Caco-2 (cell line): Measurements from ENCODE around the gene EYA3. TPM values are rescaled to one million over a fixed set of nuclear protein-coding genes. Genes with fewer than 3 reads are reported as not detected.

Experiments used
- BruUV-seq: library from RNA; stranded (reverse); fragments of 400-500 nt; replicated peaks from 2 replicates; lab custom pipeline; 2021; lab: Mats Ljungman, UMichigan
- CTCF ChIA-PET: fragments of 300-600 bp; sonication (Branson Sonifier 250); formaldehyde crosslinking; loops from one replicate; lab custom pipeline; 2022; ENCODE audit warnings: antibody characterized with exemption; lab: Charles Lee
- POLR2A ChIA-PET: fragments of 300-600 bp; sonication (Branson Sonifier 250); formaldehyde crosslinking; loops from one replicate; lab custom pipeline; 2022; ENCODE audit warnings: antibody characterized with exemption; lab: Charles Lee
- DNase-seq, 2 experiments: peaks; one replicate each; pipeline versions ENCODE4 v3.0.0 to v3.0.0-alpha.2; 2020 to 2022
- H3K27me3 ChIP-seq: replicated peaks from 2 replicates; pipeline ENCODE4 v1.6.0; 2011; ENCODE audit warnings: low read length; ENCODE audit not compliant: control insufficient read depth, insufficient read depth
- H3K36me3 ChIP-seq: 2 replicates; pipeline ENCODE4 v1.5.1; 2011; ENCODE audit warnings: low read length; ENCODE audit not compliant: control insufficient read depth, insufficient read depth
- H3K4me1 ChIP-seq: fragments of 250-450 bp; sonication (Bioruptor Pico); 2 replicates; pipeline ENCODE4 v1.5.1; 2020; ENCODE audit warnings: mild to moderate bottlenecking
- H3K4me3 ChIP-seq: 2 replicates; pipeline ENCODE4 v1.5.1; 2011; ENCODE audit warnings: low read depth, mild to moderate bottlenecking, control low read depth, low read length
- H3K9me3 ChIP-seq: fragments of 250-450 bp; sonication (Bioruptor Pico); 2 replicates; pipeline ENCODE4 v1.5.1; 2020; ENCODE audit warnings: mild to moderate bottlenecking, moderate library complexity
- H3K27ac Mint-ChIP-seq: one replicate; pipeline ENCODE4 v1.8.0; 2022; ENCODE audit warnings: mixed read lengths; ENCODE audit not compliant: unreplicated experiment
- H3K27me3 Mint-ChIP-seq: one replicate; pipeline ENCODE4 v1.8.0; 2022; ENCODE audit warnings: mixed read lengths; ENCODE audit not compliant: insufficient read depth, unreplicated experiment
- H3K36me3 Mint-ChIP-seq: one replicate; pipeline ENCODE4 v1.8.0; 2022; ENCODE audit warnings: mild to moderate bottlenecking, mixed read lengths; ENCODE audit not compliant: insufficient read depth, unreplicated experiment
- H3K4me1 Mint-ChIP-seq: one replicate; pipeline ENCODE4 v1.8.0; 2022; ENCODE audit warnings: low read depth, mixed read lengths; ENCODE audit not compliant: unreplicated experiment
- H3K4me3 Mint-ChIP-seq: one replicate; pipeline ENCODE4 v1.8.0; 2022; ENCODE audit warnings: mild to moderate bottlenecking, moderate library complexity, mixed read lengths; ENCODE audit not compliant: unreplicated experiment
- H3K9me3 Mint-ChIP-seq: one replicate; pipeline ENCODE4 v1.8.0; 2022; ENCODE audit warnings: mixed read lengths; ENCODE audit not compliant: unreplicated experiment
- intact Hi-C: fragments of 100-400 bp; cut with micrococcal nuclease; formaldehyde crosslinking; loops from one replicate; pipeline ENCODE4 v1.10.0; 2022; ENCODE audit not compliant: unreplicated experiment
- total RNA-seq: library from RNA; stranded (reverse); gene quantifications from 2 replicates; pipeline ENCODE4 v1.2.3, GENCODE V29; 2022
- TF ChIP-seq, protein P1 (sequence below), 2 experiments: fragments of 200-600 bp in 1 of 2; IDR thresholded peaks; 1 replicate in 1 of 2; 2 replicates in 1 of 2; pipeline versions ENCODE4 v1.5.1 to v1.8.0; 2011 to 2022; ENCODE audit warnings: antibody characterized with exemption in 1 of 2, control low read depth in 1 of 2, inconsistent platforms in 1 of 2, low read depth in 1 of 2, low read length in 1 of 2, mild to moderate bottlenecking in 1 of 2, moderate library complexity in 1 of 2; ENCODE audit not compliant: insufficient read depth in 1 of 2, severe bottlenecking in 1 of 2, unreplicated experiment in 1 of 2

Gene EYA3
- total RNA-seq, 1 experiment from 2014 or later = 9.9 TPM

DNA sequence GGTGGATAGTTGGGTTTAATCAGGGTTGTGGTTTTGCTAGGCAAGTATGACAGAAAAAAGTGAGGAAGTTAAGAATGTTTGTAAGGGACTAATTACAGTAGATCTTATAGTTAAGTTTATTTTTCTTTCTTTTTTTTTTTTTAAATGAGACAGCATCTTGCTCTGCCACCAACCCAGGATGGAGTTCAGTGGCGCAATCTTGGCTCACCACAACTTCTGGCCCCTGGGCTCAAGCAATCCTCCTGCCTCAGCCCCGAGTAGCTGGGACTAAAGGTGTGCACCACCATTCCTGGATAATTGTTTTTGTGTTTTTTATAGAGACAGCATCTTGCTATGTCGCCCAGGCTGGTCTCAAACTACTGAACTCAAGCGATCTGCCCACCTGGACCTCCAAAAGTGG, 41.7 kb downstream of the EYA3 start:
- Mint-ChIP-seq H3K9me3 (no peaks in the 10 kb centered on the region), H3K4me3 (no peak overlapping the region), H3K36me3 (peaks cover 6% of the 10 kb centered on the region), H3K4me1 (peaks cover 6% of the 10 kb centered on the region), H3K27me3 (no peaks in the 10 kb centered on the region), H3K27ac (no peak overlapping the region)
- Histone ChIP-seq H3K27me3 (no peaks in the 10 kb centered on the region), H3K4me3 (no peak overlapping the region), H3K9me3 (no peaks in the 10 kb centered on the region), H3K4me1 (no peaks in the 10 kb centered on the region), H3K36me3 (no peaks in the 10 kb centered on the region)
- intact Hi-C loops = no loop called here
- BruUV-seq = no TSS peak
- DNase-seq = no peak
- ChIA-PET CTCF (no interaction called here), POLR2A (no interaction called here)
- TF ChIP-seq, protein P1, sequence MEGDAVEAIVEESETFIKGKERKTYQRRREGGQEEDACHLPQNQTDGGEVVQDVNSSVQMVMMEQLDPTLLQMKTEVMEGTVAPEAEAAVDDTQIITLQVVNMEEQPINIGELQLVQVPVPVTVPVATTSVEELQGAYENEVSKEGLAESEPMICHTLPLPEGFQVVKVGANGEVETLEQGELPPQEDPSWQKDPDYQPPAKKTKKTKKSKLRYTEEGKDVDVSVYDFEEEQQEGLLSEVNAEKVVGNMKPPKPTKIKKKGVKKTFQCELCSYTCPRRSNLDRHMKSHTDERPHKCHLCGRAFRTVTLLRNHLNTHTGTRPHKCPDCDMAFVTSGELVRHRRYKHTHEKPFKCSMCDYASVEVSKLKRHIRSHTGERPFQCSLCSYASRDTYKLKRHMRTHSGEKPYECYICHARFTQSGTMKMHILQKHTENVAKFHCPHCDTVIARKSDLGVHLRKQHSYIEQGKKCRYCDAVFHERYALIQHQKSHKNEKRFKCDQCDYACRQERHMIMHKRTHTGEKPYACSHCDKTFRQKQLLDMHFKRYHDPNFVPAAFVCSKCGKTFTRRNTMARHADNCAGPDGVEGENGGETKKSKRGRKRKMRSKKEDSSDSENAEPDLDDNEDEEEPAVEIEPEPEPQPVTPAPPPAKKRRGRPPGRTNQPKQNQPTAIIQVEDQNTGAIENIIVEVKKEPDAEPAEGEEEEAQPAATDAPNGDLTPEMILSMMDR (IDR thresholded peaks at IDR 0.05; ENCODE audit: insufficient read depth in 1 of 2, low read depth in 1 of 2, low read length in 1 of 2, severe bottlenecking in 1 of 2, unreplicated experiment in 1 of 2) = no peak

DNA sequence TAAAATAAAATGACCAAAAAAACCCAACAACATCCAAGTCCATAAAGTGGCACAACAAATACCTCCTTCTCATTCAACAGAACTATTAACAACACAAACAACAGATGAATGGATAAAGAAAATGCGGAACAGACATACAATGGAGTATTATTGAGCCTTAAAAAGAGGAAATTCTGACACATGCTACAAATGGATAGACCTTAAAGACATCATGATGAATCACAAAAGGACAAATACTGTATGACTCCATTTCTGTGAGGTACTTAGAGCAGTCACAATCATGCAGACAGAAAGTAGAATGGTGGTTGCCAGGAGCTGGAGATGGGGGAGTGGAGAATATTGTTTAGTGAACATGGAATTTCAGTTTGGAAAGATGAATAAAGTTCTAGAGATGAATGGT, 42.6 kb downstream of the EYA3 start:
- no peaks in the 10 kb centered on the region for H3K27me3 Mint-ChIP-seq

DNA sequence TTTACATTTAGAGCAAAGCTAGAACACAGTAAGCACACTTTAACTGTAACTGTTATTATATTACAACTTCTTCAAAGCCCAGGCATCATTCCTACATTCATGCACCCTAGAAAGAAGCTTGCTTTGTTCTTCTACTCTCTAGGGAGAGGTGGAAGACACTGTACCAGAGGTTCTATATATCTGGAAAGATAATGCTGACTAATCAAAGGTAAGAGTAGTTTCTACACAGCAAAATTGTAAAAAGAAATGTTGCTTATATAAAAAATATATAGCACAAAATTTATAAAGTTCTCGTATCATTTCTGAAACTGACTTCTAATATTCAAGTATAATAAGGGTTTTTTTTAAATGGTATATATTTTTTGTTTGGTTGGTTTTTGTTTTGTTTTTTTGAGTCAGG, 44.0 kb downstream of the EYA3 start:
- H3K27me3 Mint-ChIP-seq = no peaks in the 10 kb centered on the region
- no TSS peak for BruUV-seq
- TF ChIP-seq, protein P1 (IDR thresholded peaks at IDR 0.05; ENCODE audit: insufficient read depth in 1 of 2, low read depth in 1 of 2, low read length in 1 of 2, severe bottlenecking in 1 of 2, unreplicated experiment in 1 of 2) = no peak
- Histone ChIP-seq H3K36me3 (no peaks in the 10 kb centered on the region), H3K9me3 (no peaks in the 10 kb centered on the region), H3K4me1 (no peaks in the 10 kb centered on the region), H3K4me3 (no peak overlapping the region), H3K27me3 (no peaks in the 10 kb centered on the region)
- intact Hi-C loops = no loop called here
- ChIA-PET POLR2A (no interaction called here), CTCF (no interaction called here)
- no peak for DNase-seq
- no peaks in the 10 kb centered on the region for H3K9me3 Mint-ChIP-seq
- peaks cover 6% of the 10 kb centered on the region for H3K4me1 Mint-ChIP-seq
- no peak overlapping the region for H3K4me3 Mint-ChIP-seq
- no peaks in the 10 kb centered on the region for H3K36me3 Mint-ChIP-seq
- no peak overlapping the region for H3K27ac Mint-ChIP-seq

More for the DNA sequence above, 42.6 kb downstream of the EYA3 start:
- no peak for DNase-seq
- intact Hi-C loops = no loop called here
- H3K4me1 Mint-ChIP-seq = peaks cover 6% of the 10 kb centered on the region
- H3K4me3 Mint-ChIP-seq = no peak overlapping the region
- no peaks in the 10 kb centered on the region for H3K9me3 Mint-ChIP-seq
- H3K27ac Mint-ChIP-seq = no peak overlapping the region
- Histone ChIP-seq H3K9me3 (no peaks in the 10 kb centered on the region), H3K36me3 (no peaks in the 10 kb centered on the region), H3K4me3 (no peak overlapping the region), H3K27me3 (no peaks in the 10 kb centered on the region), H3K4me1 (no peaks in the 10 kb centered on the region)
- no peaks in the 10 kb centered on the region for H3K36me3 Mint-ChIP-seq
- ChIA-PET CTCF (no interaction called here), POLR2A (no interaction called here)
- TF ChIP-seq, protein P1 (IDR thresholded peaks at IDR 0.05; ENCODE audit: insufficient read depth in 1 of 2, low read depth in 1 of 2, low read length in 1 of 2, severe bottlenecking in 1 of 2, unreplicated experiment in 1 of 2) = no peak
- no TSS peak for BruUV-seq
